Type B pancreatic cell (in vitro differentiated cells): ENCODE data around the gene RERE. TPM values are rescaled to one million over a fixed set of nuclear protein-coding genes. Genes with fewer than 3 reads are reported as not detected.

Experiments
- DNase-seq: peaks from one replicate; pipeline ENCODE4 v3.0.0; 2021; ENCODE audit warnings: mixed read lengths; ENCODE audit not compliant: unreplicated experiment; ENCODE audit errors: extremely low spot score
- H3K27ac Mint-ChIP-seq: 2 replicates; pipeline ENCODE4 v1.8.0; 2021; ENCODE audit warnings: mild to moderate bottlenecking, mixed read lengths
- H3K27me3 Mint-ChIP-seq: 2 replicates; pipeline ENCODE4 v1.8.0; 2021; ENCODE audit warnings: mixed read lengths
- H3K36me3 Mint-ChIP-seq: 2 replicates; pipeline ENCODE4 v1.8.0; 2021; ENCODE audit warnings: mixed read lengths
- H3K4me1 Mint-ChIP-seq: one replicate; pipeline ENCODE4 v1.8.0; 2021; ENCODE audit warnings: mixed read lengths; ENCODE audit not compliant: unreplicated experiment
- H3K4me3 Mint-ChIP-seq: 2 replicates; pipeline ENCODE4 v1.8.0; 2021; ENCODE audit warnings: mild to moderate bottlenecking, mixed read lengths
- H3K9me3 Mint-ChIP-seq: 2 replicates; pipeline ENCODE4 v1.8.0; 2021; ENCODE audit warnings: mixed read lengths
- CTCF ChIP-seq: fragments of 200-600 bp; sonication (generic); conservative IDR thresholded peaks from 2 replicates; pipeline ENCODE4 v1.5.0; 2021; ENCODE audit warnings: antibody characterized with exemption, mild to moderate bottlenecking
- total RNA-seq: library from RNA; stranded (reverse); gene quantifications from 2 replicates; pipeline ENCODE4 v1.2.1, GENCODE V29; 2021; ENCODE audit warnings: low replicate concordance

Gene RERE
- total RNA-seq, 1 donor from 2014 or later = 141 TPM

GRCh38 chr1:8404460-8405370 is 412.7 kb downstream of the RERE start:
- DNase-seq = no peak
- Mint-ChIP-seq H3K27ac (no peak overlapping the region), H3K9me3 (no peaks in the 10 kb centered on the region), H3K36me3 (peaks cover 30% of the 10 kb centered on the region), H3K4me3 (no peak overlapping the region), H3K27me3 (no peaks in the 10 kb centered on the region), H3K4me1 (peaks cover 29% of the 10 kb centered on the region)
- TF ChIP-seq CTCF = no peak

DNA sequence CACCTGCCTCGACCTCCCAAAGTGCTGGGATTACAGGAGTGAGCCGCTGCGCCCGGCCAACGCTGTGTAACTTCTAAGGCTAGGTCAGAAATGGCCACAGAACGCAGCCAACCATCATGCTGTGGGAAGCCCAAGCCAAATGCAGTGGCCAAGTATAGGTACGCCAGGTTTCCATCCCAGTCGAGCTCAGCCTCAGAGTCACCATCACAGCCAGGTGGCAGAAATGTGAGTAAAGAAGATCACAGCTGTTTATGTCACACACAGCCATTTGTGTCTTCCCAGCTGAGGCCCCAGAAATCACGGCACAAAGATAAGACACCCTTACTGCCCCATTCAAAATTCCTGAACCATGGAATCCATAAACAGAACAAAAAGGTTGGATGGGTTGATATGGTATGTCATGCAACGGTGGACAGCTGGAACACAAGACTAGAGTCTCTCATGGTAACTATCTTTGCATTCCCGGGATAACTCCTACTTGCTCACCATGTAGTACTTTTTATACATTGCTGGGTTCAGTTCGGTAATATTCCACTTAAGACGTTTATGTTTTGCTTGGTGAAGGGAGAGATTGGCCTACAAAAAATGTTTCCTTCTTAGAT is 415.2 kb downstream of the RERE start:
- no peak for TF ChIP-seq CTCF
- H3K4me1 Mint-ChIP-seq = peaks cover 17% of the 10 kb centered on the region
- H3K36me3 Mint-ChIP-seq = peaks cover 38% of the 10 kb centered on the region
- no peak overlapping the region for H3K4me3 Mint-ChIP-seq
- no peaks in the 10 kb centered on the region for H3K27me3 Mint-ChIP-seq
- H3K9me3 Mint-ChIP-seq = no peaks in the 10 kb centered on the region
- DNase-seq = no peak
- peak overlapping the region; percentile 38 for H3K27ac Mint-ChIP-seq

DNA sequence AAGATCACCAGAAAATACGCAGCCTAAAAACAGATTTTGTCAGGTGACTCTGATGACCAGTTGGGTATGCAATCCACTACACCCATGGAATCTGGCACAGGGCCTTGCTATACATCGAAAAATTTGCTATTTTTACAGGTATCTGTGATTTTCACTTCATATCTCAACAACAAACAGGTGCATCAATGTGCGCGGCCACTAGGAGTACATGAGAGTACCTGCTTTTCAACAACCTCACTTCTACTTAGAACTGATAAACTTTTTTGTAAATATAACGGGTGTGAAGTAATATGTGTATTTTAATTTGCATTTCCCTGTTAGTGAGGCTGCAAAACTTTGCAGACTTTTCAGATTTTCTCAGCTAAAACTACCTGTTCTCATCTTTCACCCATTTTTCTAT is 418.8 kb downstream of the RERE start:
- H3K27me3 Mint-ChIP-seq = no peaks in the 10 kb centered on the region
- no peak overlapping the region for H3K4me3 Mint-ChIP-seq
- peaks cover 29% of the 10 kb centered on the region for H3K36me3 Mint-ChIP-seq
- no peak for DNase-seq
- H3K27ac Mint-ChIP-seq = peak overlapping the region; percentile 30
- H3K4me1 Mint-ChIP-seq = peaks cover 33% of the 10 kb centered on the region
- TF ChIP-seq CTCF = peak; percentile 59
- no peaks in the 10 kb centered on the region for H3K9me3 Mint-ChIP-seq

- H3K27ac Mint-ChIP-seq = peak overlapping the region; percentile 30
- H3K36me3 Mint-ChIP-seq = peaks cover 29% of the 10 kb centered on the region
- TF ChIP-seq CTCF = no peak
- DNase-seq = no peak
- no peaks in the 10 kb centered on the region for H3K9me3 Mint-ChIP-seq
- peaks cover 37% of the 10 kb centered on the region for H3K4me1 Mint-ChIP-seq
- no peaks in the 10 kb centered on the region for H3K27me3 Mint-ChIP-seq
- H3K4me3 Mint-ChIP-seq = no peak overlapping the region
Observed at GRCh38 chr1:8398086-8398485, 419.4 kb downstream of the RERE start.

DNA sequence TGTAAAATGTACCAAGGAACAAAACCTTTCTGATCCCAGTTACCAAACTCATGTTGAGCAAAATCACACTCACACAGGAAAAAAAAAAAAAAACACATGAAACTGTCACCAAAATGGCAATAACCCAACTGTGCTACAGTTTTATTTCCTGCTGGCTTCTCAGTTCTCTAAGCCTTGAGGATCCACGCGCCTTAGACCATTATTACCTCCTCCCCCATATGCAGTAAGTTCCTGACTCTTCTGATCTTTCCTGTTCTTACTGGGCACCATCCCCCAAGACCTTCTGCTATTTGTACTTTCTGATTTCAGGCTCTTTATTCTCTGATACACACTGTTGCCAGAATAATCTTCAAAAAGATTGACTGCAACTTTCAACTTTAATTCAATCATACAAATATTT is 419.9 kb downstream of the RERE start:
- Mint-ChIP-seq H3K27me3 (no peaks in the 10 kb centered on the region), H3K9me3 (no peaks in the 10 kb centered on the region), H3K4me3 (peak overlapping the region; percentile 32), H3K36me3 (peaks cover 34% of the 10 kb centered on the region), H3K27ac (peak overlapping the region; percentile 22), H3K4me1 (peaks cover 42% of the 10 kb centered on the region)
- no peak for DNase-seq
- no peak for TF ChIP-seq CTCF
